ENCODE data around the gene FBXO9.

Gene FBXO9

DNA sequence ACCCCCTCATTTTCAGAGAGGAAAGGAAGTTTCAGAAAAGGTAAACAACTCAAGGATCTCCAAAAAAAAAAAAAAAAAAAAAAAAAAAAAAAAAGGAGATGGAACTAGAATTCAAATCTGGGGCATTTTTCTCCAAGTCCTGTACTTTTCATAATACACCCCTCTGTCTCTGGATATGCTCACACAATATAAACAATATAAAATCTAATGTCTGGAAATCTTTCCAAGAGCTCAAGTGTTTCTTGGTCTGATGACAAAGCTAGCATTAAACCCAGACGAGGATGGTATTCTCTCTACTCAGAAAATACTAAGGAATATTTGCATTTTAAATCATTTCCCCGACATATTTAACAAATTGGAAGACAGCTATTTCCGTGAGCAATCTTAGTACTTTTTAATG lies 77.6 kb downstream of the FBXO9 start:
- no peak for DNase-seq

DNA sequence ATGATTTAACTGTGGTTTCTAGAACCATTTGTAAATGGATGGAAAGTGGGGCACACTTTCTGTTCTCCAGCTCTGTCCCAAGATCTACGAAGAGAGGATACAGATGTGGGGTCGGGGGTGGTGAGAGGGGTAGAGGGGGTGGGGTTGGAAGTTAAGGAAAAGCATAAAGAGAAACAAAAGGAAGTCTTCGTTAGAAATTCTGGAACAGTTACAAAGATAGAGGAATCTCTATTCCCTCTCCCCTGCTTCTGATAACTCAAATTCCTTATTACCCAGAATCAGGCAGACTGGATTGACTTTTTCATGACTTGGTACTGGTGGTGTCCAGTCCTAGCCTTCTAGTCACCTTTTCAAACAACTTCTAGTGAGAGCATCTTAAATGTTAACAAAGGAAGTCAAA lies 78.5 kb downstream of the FBXO9 start:
- DNase-seq, result no peak

DNA sequence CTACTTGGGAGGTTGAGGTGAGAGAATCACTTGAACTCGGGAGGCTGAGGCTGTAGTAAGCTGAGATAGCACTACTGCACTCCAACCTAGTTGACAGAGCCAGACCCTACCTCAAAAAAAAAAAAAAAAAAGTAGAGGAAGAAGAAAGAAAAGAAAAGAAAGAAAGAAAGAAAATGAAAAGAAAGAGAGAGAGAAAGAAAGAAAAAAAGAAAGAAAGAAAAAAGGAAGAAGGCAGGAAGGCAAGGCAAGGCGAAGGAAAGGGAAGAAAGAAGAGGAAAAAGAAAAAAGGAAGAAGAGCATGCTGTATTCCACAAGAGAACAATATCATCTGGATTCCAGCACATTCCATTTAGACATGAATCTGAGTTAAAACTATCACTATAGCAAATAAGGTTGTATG lies 79.6 kb downstream of the FBXO9 start:
- no peak for DNase-seq

GRCh38 chr6:53148684-53149083 lies 83.5 kb downstream of the FBXO9 start, which contains the start of gene GCM1:
Gene GCM1 (minus strand): TSS chr6:53148841. CDS start chr6:53145632, 3,209 bp downstream.
- DNase-seq, result no peak
